ENCODE results near the gene CNOT10.
"Not testable (repeated sequence)": the region's sequence is repeated elsewhere in the genome, so short reads cannot be mapped to it uniquely, and the experiment has no call there.

CNOT10 gene

DNA sequence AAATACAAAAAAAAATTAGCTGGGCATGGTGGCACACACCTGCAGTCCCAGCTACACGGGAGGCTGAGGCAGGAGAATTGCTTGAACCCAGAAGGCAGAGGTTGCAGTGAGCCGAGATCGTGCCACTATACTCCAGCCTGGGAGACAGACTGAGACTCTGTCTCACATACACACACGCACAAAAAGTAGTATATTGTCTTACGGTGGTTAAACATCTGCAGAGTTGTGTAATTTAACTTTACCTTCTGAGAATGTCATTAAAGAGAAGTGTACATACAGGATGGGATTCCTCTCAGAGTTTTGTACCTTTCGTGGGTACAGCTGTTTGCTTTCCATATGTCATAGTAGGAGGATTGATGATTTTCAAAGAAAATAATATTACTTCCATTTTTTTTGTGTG lies 58.5 kb downstream of the CNOT10 start:
- H3K36me3 ChIP-seq (ENCODE audit: control insufficient read depth, insufficient read depth, low read length); H3K27ac ChIP-seq (ENCODE audit: insufficient read depth, low read depth, low read length, poor library complexity, severe bottlenecking); H3K4me3 ChIP-seq (ENCODE audit: insufficient read depth, low read depth, low read length); H3K4me1 ChIP-seq (ENCODE audit: control insufficient read depth, insufficient read depth, low read length); H3K9me3 ChIP-seq (ENCODE audit: control insufficient read depth, low read length); H3K27me3 ChIP-seq (ENCODE audit: control insufficient read depth, insufficient read depth, low read length, poor library complexity, severe bottlenecking): not testable (repeated sequence)
- 96% methylated on average over 6 of the region's 6 CpGs for WGBS, 2 experiments

DNA sequence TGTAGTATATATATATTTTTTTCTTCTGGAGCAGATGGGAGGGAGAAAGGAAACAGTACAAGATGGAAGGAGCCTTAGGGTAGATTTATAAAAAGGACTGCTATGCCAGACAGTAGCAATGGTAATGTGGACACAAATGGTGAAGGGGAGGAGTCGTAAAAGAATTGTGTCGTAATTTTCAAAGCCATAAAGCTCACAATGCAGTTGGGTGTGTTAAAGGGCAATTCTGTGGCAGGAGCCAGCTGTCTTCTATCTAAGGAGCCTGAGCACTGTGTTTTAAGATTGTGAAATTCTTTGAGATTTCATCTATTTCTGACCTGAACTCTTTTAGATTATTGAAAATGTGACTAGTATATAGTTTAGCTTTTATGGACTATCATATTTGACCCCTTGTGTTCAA lies 58.9 kb downstream of the CNOT10 start:
- 94 to 99% methylated on average over 2 of the region's 2 CpGs for WGBS, 2 experiments
- Histone ChIP-seq H3K9me3 (ENCODE audit: control insufficient read depth, low read length) (no peaks in the 10 kb centered on the region), H3K36me3 (ENCODE audit: control insufficient read depth, insufficient read depth, low read length) (peaks cover 7% of the 10 kb centered on the region), H3K4me3 (ENCODE audit: insufficient read depth, low read depth, low read length) (no peak overlapping the region), H3K27ac (ENCODE audit: insufficient read depth, low read depth, low read length, poor library complexity, severe bottlenecking) (no peak overlapping the region), H3K4me1 (ENCODE audit: control insufficient read depth, insufficient read depth, low read length) (no peaks in the 10 kb centered on the region), H3K27me3 (ENCODE audit: control insufficient read depth, insufficient read depth, low read length, poor library complexity, severe bottlenecking) (no peaks in the 10 kb centered on the region)

DNA sequence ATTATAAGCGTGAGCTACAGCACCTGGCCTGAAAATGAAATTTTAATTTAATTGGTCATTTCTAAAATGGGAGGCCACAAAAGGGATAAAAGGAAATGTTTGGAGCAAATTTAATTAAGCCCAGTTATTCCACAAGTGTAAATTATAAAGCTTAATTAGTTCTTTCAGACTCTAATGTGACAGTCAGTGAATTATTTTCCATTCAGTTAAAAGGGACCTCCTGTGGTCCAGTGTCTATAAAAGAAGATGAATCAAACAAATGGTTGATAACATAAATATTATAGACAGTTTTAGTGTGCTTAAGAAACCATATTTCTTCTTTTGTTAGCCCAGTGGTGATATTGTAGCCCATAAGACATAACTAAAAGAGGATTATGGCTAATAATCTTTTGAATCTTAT lies 66.4 kb downstream of the CNOT10 start:
- no peak overlapping the region for H3K4me3 ChIP-seq (ENCODE audit: insufficient read depth, low read depth, low read length)
- H3K27ac ChIP-seq (ENCODE audit: insufficient read depth, low read depth, low read length, poor library complexity, severe bottlenecking): no peak overlapping the region
- WGBS, 2 experiments: 87 to 100% methylated on average over 1 of the region's 1 CpG
- peaks cover 4% of the 10 kb centered on the region for H3K4me1 ChIP-seq (ENCODE audit: control insufficient read depth, insufficient read depth, low read length)
- no peaks in the 10 kb centered on the region for H3K27me3 ChIP-seq (ENCODE audit: control insufficient read depth, insufficient read depth, low read length, poor library complexity, severe bottlenecking)
- no peaks in the 10 kb centered on the region for H3K36me3 ChIP-seq (ENCODE audit: control insufficient read depth, insufficient read depth, low read length)
- no peaks in the 10 kb centered on the region for H3K9me3 ChIP-seq (ENCODE audit: control insufficient read depth, low read length)

DNA sequence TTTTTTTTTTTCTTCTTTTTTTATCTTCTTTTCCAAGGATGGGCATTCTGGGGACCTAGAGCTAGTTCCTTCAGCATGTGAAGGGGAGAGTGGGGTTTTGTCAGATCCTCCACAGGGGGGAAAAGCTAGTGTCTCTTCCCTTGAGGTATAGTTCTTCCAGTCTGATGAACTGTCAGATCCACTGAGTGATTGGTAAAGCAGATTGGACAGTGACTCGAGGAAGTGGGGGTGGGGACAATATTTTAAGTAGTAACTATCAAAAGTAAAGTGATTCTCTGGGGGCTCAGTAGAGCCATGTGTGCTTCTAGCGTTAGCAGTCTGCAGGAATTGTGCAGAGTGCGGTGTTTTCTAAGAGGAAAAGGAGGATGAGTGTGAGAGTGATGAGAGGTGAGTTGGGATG lies 70.8 kb downstream of the CNOT10 start:
- 89 to 91% methylated on average over 3 of the region's 3 CpGs for WGBS, 2 experiments
- peaks cover 4% of the 10 kb centered on the region for H3K4me1 ChIP-seq (ENCODE audit: control insufficient read depth, insufficient read depth, low read length)
- H3K4me3 ChIP-seq (ENCODE audit: insufficient read depth, low read depth, low read length): no peak overlapping the region
- no peak overlapping the region for H3K27ac ChIP-seq (ENCODE audit: insufficient read depth, low read depth, low read length, poor library complexity, severe bottlenecking)
- peaks cover 2% of the 10 kb centered on the region for H3K36me3 ChIP-seq (ENCODE audit: control insufficient read depth, insufficient read depth, low read length)
- no peaks in the 10 kb centered on the region for H3K9me3 ChIP-seq (ENCODE audit: control insufficient read depth, low read length)
- no peaks in the 10 kb centered on the region for H3K27me3 ChIP-seq (ENCODE audit: control insufficient read depth, insufficient read depth, low read length, poor library complexity, severe bottlenecking)

DNA sequence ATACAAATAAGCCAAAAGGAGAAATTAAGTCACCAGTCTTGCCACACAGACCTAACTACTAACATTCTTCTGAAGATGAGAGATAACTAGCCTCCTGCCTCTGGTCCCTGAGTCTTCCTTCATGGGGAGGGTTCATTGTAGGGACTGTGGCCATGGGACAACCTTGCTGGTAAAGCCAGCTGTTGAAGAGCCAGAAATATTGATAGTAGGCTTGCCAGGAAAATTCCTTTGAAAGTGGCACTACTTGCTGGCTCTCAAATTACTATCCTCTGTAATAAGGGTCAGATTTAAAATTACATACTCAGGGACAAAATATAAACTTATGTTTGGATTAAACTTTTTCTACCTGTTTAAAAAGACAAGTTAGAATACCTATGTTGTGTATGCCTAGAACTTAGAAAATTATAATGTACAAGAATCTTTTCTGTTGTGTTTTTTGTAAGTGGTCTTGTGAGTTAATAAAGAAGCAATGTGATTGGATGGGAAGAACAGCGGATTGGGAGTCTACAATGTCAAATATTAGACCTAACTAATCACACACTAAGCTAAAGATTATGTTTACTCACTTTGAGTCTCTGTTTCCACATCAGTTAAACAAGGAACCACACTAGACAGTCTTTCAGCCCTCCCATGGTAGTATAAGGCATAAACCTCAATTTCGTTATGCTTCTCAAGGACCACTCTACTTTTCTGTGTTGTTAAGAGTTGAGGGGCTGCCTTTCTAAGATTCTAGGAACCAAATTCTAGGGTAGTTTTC lies 72.8 kb downstream of the CNOT10 start:
- no peak overlapping the region for H3K27ac ChIP-seq (ENCODE audit: insufficient read depth, low read depth, low read length, poor library complexity, severe bottlenecking)
- H3K36me3 ChIP-seq (ENCODE audit: control insufficient read depth, insufficient read depth, low read length): peaks cover 11% of the 10 kb centered on the region
- 95 to 100% methylated on average over 2 of the region's 2 CpGs for WGBS, 2 experiments
- no peaks in the 10 kb centered on the region for H3K9me3 ChIP-seq (ENCODE audit: control insufficient read depth, low read length)
- H3K27me3 ChIP-seq (ENCODE audit: control insufficient read depth, insufficient read depth, low read length, poor library complexity, severe bottlenecking): no peaks in the 10 kb centered on the region
- no peak overlapping the region for H3K4me3 ChIP-seq (ENCODE audit: insufficient read depth, low read depth, low read length)
- H3K4me1 ChIP-seq (ENCODE audit: control insufficient read depth, insufficient read depth, low read length): peaks cover 4% of the 10 kb centered on the region

DNA sequence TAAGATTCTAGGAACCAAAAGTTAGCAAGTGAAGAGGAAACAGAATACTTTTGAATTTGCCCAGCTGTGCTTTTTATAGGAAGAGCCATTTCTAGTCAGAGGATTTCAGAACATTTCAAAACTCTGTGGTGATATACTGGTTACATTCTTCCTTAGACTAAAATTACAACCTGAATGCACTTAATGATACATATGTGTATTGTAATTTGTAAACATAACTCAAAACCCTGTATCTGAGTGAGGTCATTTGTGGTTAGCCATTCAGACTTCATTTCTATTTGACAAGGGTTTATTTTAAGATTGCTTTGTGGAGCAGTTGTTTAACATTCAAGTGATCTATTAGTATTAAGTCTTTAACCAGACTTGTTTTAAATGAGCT lies 73.4 kb downstream of the CNOT10 start:
- Histone ChIP-seq H3K36me3 (ENCODE audit: control insufficient read depth, insufficient read depth, low read length) (peaks cover 14% of the 10 kb centered on the region), H3K9me3 (ENCODE audit: control insufficient read depth, low read length) (no peaks in the 10 kb centered on the region), H3K4me3 (ENCODE audit: insufficient read depth, low read depth, low read length) (no peak overlapping the region), H3K27me3 (ENCODE audit: control insufficient read depth, insufficient read depth, low read length, poor library complexity, severe bottlenecking) (no peaks in the 10 kb centered on the region), H3K4me1 (ENCODE audit: control insufficient read depth, insufficient read depth, low read length) (peaks cover 4% of the 10 kb centered on the region), H3K27ac (ENCODE audit: insufficient read depth, low read depth, low read length, poor library complexity, severe bottlenecking) (no peak overlapping the region)

DNA sequence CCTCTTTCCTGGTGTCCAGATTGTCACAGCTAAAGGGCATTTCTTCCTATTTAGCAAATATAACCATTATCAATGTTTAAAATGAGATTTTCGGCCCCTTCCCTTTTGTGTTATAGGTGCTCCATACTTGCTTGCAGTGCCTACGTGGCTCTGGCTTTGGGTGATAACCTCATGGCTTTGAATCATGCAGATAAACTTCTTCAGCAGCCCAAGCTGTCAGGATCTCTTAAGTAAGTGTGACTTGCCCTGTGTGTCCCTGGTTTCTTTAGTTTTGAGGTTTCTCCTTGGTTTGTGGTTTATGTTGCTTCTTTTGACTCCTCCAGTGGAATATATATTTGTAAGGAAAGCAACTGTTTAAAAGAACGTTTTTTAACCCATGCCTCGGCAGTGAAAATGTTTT lies 74.4 kb downstream of the CNOT10 start:
- WGBS, 2 experiments: 91 to 96% methylated on average over 4 of the region's 4 CpGs
- peaks cover 15% of the 10 kb centered on the region for H3K36me3 ChIP-seq (ENCODE audit: control insufficient read depth, insufficient read depth, low read length)
- H3K27ac ChIP-seq (ENCODE audit: insufficient read depth, low read depth, low read length, poor library complexity, severe bottlenecking): no peak overlapping the region
- H3K27me3 ChIP-seq (ENCODE audit: control insufficient read depth, insufficient read depth, low read length, poor library complexity, severe bottlenecking): no peaks in the 10 kb centered on the region
- H3K9me3 ChIP-seq (ENCODE audit: control insufficient read depth, low read length): no peaks in the 10 kb centered on the region
- peaks cover 4% of the 10 kb centered on the region for H3K4me1 ChIP-seq (ENCODE audit: control insufficient read depth, insufficient read depth, low read length)
- no peak overlapping the region for H3K4me3 ChIP-seq (ENCODE audit: insufficient read depth, low read depth, low read length)

DNA sequence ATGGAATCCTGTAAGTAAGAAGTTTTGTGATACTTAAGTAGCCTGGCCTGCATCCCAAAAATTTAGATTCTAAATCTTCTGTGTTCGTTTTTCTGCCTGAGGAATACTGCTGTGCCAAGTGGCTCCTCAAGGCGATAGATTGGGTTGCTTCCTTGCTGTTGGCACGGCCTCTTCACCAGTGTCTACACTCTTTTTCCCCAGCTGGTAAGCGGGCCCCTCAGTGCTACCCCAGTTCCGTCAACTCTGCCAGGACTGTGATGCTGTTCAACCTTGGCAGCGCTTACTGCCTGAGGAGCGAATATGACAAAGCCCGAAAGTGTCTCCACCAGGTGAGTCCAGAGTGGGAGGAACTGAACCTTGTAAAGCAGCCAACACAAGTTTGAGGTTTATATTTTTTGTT lies 79.5 kb downstream of the CNOT10 start:
- H3K4me3 ChIP-seq (ENCODE audit: insufficient read depth, low read depth, low read length): no peak overlapping the region
- no peaks in the 10 kb centered on the region for H3K9me3 ChIP-seq (ENCODE audit: control insufficient read depth, low read length)
- H3K4me1 ChIP-seq (ENCODE audit: control insufficient read depth, insufficient read depth, low read length): no peaks in the 10 kb centered on the region
- no peak overlapping the region for H3K27ac ChIP-seq (ENCODE audit: insufficient read depth, low read depth, low read length, poor library complexity, severe bottlenecking)
- no peaks in the 10 kb centered on the region for H3K27me3 ChIP-seq (ENCODE audit: control insufficient read depth, insufficient read depth, low read length, poor library complexity, severe bottlenecking)
- H3K36me3 ChIP-seq (ENCODE audit: control insufficient read depth, insufficient read depth, low read length): peaks cover 23% of the 10 kb centered on the region
- WGBS, 2 experiments: 95 to 97% methylated on average over 8 of the region's 8 CpGs

DNA sequence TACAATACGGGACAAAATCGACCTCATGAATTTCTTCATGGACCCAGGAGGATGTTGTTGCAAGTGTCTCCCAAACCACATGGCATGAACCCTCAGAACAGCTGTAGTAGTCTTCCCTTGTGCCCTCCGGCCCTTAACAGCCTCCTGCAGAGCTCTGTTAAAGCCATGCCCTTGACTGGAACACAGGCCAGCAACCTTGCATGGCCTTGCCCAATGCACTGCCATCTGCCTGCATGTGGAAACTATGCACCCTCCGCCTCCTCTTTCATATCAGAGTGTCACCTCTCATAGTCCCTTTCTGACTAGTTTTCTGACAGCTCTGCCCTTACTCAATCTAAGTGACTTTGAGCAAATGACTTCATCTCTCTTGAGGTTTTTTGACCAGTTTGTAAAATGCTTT lies 93.4 kb downstream of the CNOT10 start:
- H3K9me3 ChIP-seq (ENCODE audit: control insufficient read depth, low read length): no peaks in the 10 kb centered on the region
- H3K27me3 ChIP-seq (ENCODE audit: control insufficient read depth, insufficient read depth, low read length, poor library complexity, severe bottlenecking): peaks cover 10% of the 10 kb centered on the region
- peaks cover 14% of the 10 kb centered on the region for H3K4me1 ChIP-seq (ENCODE audit: control insufficient read depth, insufficient read depth, low read length)
- peaks cover 8% of the 10 kb centered on the region for H3K36me3 ChIP-seq (ENCODE audit: control insufficient read depth, insufficient read depth, low read length)
- no peak overlapping the region for H3K27ac ChIP-seq (ENCODE audit: insufficient read depth, low read depth, low read length, poor library complexity, severe bottlenecking)
- WGBS, 2 experiments: 90 to 92% methylated on average over 4 of the region's 4 CpGs
- no peak overlapping the region for H3K4me3 ChIP-seq (ENCODE audit: insufficient read depth, low read depth, low read length)

DNA sequence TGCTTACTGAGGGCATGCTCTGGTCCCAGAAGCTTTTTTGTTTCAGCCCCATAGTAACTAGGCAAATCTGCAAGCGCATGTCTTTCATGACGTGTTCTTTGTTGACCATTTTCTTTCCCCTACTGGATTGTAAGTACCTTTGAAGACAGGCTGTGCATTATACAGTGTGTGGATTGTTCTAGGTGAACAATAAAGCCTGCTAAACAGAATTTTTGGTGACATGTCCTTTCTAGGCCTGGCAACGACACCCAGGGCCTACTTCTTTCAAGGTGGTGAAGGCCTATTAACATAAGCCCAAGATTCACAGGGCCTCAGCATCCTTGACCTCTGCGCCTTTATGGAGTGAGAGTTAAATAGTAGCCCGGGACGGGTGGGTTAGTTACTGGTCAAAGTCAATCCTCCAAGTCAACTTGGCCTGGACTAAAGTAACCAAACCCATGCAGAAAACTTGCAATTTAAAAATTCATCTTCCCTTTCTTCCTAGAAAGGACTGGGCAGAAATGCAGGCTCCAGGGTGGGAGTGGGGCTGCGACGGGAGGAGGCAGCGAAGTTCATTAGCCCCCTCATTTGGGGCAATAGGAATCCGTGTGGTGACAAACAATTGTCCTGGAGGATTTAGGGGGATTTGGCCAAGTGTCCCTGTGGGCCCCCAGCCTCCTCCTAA lies 95.2 kb downstream of the CNOT10 start:
- H3K27ac ChIP-seq (ENCODE audit: insufficient read depth, low read depth, low read length, poor library complexity, severe bottlenecking): peak overlapping the region; percentile 97

More for the DNA sequence above, 95.2 kb downstream of the CNOT10 start:
- H3K27me3 ChIP-seq (ENCODE audit: control insufficient read depth, insufficient read depth, low read length, poor library complexity, severe bottlenecking): peaks cover 10% of the 10 kb centered on the region
- H3K4me1 ChIP-seq (ENCODE audit: control insufficient read depth, insufficient read depth, low read length): peaks cover 14% of the 10 kb centered on the region
- no peaks in the 10 kb centered on the region for H3K36me3 ChIP-seq (ENCODE audit: control insufficient read depth, insufficient read depth, low read length)
- 10% methylated on average over 10 of the region's 10 CpGs for WGBS, 2 experiments
- peak overlapping the region; percentile 16 for H3K4me3 ChIP-seq (ENCODE audit: insufficient read depth, low read depth, low read length)
- no peaks in the 10 kb centered on the region for H3K9me3 ChIP-seq (ENCODE audit: control insufficient read depth, low read length)

Measured in ectodermal cell (in vitro differentiated cells).